ENCODE measurements around the gene MIGA2.

The MIGA2 gene

DNA sequence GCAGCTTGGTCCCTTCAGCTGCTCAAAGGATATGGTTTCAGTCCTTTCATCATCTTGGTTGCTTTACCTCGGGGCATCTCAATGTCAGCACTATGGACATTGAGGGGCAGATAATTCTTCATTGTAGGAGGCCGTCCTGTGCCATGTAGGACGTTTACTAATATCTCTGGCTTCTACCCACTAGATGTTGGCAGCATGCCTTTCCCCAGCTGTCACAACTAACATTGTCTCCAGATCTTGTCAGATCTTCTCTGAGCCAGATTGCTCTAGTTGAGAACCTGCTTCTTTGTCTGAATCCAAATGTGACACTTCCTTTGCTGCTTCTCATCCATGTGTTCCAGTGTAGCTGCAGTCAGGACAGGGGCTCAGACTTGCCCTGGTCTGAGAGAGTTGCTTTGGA is 85.1 kb downstream of the MIGA2 start:
- H3K4me3 ChIP-seq (replicated peaks; ENCODE audit: low read depth, low read length) = no peak overlapping the region
- TF ChIP-seq, protein P1, sequence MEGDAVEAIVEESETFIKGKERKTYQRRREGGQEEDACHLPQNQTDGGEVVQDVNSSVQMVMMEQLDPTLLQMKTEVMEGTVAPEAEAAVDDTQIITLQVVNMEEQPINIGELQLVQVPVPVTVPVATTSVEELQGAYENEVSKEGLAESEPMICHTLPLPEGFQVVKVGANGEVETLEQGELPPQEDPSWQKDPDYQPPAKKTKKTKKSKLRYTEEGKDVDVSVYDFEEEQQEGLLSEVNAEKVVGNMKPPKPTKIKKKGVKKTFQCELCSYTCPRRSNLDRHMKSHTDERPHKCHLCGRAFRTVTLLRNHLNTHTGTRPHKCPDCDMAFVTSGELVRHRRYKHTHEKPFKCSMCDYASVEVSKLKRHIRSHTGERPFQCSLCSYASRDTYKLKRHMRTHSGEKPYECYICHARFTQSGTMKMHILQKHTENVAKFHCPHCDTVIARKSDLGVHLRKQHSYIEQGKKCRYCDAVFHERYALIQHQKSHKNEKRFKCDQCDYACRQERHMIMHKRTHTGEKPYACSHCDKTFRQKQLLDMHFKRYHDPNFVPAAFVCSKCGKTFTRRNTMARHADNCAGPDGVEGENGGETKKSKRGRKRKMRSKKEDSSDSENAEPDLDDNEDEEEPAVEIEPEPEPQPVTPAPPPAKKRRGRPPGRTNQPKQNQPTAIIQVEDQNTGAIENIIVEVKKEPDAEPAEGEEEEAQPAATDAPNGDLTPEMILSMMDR (IDR thresholded peaks at IDR 0.05; ENCODE audit: low read depth, low read length, missing control alignments) = no peak
- no peak for DNase-seq (ENCODE audit: extremely low read depth, low read depth)

Measured in HFF-Myc (cell line).